GM19455 (cell line): ENCODE data around the gene MAN2C1.
"Not testable (repeated sequence)": the region's sequence is repeated elsewhere in the genome, so short reads cannot be mapped to it uniquely, and the experiment has no call there.

Experiments
- ATAC-seq: cut with Tn5 transposase; IDR thresholded peaks from one replicate; pipeline ENCODE4 v1.9.1; 2021; ENCODE audit not compliant: unreplicated experiment

Gene MAN2C1

DNA sequence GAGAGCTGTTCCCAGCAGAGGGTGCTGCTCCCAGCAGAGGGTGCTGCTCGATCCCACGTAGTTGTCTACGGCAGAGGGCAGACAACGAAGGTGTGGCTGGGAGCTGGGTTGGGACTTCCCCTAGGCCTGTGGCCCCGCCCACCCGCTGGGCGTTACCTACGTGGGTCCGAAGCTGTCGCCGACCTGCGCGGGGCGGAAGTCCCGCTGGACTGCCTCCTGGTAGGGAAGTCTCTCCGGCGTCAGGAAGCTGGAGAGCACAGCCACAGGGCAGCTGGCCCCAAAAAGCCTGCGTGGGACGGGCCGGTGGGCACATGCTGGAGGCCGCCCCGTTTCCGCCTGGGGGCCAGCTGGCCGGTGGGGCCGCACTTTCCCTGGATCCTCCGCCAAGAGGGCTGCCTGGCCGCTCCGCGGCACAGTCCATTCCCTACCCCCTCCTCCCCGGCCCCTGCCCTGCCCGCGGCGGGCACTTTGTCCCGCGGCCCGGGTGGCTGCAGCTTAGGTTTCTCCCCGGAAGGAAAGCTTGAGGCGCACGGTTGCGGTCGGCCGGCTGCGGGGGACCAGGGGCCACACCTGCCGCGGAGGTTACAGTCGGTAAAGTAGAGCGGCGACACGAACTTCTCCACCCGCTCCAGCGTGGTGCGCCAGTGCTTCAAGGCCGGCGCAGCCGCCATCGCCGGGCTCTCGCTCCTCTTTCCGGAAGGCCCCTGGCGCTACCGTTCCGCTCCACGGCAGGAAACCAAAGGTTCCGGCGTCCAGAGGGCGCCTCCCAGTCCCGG lies at the start of gene MAN2C1:
Gene MAN2C1 (minus strand): TSS at position 695 of the 776 bp plus-strand sequence. CDS start 24 bp downstream, at position 671.
- ATAC-seq = peak; percentile 87

DNA sequence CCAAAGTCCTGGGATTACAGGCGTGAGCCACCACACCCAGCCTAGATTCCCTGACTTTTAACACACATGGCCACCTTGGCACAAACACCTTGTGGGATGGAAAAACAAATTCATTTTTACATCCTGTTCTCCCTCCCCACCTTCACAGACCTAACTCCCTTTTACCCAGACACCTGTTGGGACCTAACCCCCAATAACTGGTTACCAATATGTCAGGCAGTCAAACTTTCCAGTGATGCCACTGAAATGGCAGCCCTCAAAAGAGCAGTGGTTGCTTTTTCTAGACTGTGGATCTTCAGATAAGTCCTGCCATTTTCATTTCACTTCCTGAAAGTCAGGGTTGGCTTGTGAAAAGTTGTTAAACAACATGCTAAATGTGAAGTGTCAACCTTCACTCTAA lies 48.2 kb upstream of the MAN2C1 start:
- ATAC-seq = no peak

DNA sequence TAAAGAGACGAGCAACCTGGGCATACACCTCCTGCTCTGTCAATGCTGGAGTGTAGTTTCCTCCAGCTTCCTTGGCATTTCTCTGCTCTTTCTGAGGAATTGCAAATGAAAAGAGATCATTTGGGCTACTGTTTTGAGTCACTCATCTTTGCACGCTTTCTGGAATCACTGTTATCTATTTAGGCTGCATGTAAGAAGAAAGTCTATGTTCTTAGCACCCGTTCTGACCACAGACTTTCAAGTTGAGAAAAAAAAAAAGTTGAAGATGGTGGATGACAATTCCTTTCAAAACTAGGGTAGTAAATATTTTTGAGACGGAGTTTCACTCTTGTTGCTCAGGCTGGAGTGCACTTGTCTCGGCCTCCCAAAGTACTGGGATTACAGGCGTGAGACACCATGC lies 41.8 kb upstream of the MAN2C1 start:
- ATAC-seq = no peak

DNA sequence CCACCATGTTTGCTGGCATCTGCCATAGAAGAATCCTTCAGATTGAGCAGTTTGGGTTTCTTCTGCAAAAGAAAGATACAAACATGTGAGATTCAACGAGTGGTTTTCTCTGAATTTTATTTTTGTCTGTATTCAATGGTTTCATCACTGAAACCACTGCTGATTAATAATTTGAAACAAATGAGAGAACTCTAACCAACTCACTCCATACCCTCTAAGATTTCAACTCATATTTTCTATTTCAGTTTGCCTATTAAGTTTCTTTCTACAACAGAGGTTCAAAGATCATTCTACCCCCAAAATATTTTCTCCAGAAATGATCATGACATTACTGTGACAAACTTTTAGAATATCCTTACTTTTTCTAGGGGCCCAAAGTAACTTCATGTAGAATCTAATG lies 38.7 kb upstream of the MAN2C1 start:
- ATAC-seq = no peak

DNA sequence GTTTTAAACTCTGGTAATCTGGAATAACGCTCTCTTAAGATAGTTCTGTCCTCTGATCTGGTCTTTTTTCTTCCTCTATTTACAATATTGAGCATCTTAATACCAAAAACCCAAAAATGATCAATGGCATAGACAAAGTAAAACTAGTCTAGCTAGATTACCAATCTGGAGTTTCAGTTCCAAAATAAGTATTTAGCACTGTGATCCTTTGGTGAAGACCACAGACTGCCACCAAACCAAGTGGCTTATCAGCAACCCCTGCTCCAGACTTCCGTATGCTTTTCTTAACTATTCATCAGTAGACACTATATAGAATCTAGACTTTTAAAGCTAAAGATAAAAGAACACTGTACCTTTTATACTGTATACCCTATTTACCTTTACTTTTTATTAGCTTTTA lies 35.5 kb upstream of the MAN2C1 start:
- ATAC-seq = no peak

DNA sequence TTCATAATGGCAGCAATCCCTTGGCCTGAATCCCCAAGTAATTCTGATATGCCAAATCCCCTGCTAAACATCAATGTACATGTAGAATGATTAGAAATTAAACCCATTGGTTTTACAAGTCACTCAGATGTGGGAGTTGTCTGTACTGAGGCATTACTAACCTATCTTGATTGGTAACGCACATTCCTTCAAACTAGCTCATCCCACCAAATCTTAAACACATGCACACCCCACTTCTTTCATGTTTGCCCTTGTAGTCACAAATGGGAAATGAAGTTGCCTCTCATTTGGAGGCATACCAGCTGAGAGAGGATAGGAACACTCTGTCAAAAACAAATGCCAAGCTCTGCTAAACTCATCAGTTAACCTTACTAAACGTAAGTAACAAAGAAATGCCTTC lies 29.1 kb upstream of the MAN2C1 start:
- no peak for ATAC-seq

DNA sequence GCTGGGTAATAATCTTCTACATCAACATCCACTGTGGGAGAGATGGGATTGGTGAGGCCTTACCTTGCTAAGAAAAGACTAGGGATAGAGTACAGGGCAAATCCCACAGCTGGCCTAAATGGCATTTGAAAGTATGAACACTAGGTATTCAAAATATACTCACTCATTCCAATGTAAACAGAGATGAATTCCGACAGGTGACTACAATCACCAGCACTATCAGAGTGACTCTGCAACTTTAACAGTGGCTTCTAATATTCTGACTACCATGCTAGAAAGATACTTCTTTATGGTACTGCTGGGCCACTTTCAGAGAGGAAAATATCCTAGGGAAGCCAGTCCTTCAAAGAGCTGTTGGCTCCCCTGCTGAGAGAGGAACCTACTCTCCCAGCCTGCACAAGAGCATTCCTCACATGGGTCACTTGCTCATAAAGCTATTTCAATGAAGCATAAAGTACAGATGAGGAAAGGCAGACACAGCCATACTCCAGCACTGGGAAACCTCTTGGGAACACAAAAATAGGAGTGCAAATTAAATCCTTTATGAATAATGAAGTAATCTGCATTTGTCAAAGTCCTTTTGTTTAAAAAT lies 21.5 kb upstream of the MAN2C1 start:
- no peak for ATAC-seq

DNA sequence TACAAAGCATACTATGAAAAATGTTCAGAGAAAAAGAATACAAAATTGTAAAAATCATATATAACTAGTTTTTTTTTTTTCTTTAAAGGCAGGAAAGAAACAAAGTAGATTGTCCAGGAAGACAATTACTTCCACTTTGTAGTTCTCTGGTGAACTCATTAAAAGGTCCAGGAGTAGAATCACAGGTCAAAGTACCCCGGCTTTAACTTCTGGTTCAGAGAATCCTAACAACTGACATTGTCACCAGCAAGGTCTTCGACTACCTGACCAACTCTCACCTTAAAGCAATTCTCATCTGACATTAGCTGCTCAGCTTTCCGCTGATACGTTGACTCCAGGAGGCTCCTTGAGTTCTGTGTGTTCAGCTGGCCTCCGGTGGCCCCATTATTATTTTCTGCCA lies 15.6 kb upstream of the MAN2C1 start:
- ATAC-seq = not testable (repeated sequence)

DNA sequence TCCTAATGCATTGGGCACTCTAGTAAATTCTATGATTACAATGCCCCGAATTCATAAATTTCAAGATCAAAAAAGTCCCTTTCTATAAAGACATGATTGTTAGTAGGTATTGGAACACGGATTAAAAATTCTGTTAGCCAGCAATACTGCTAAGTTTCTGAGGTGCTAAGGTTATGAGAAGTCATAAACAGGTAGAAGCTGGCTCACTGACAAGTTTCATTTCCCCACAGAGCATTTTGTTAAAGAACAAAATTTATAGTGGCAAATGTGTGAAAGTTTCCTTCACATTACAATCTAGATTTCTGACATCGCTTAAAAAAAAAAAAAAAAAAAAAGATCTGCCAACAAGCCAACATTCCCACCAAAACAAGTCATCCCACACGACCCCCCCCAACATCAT lies 12.4 kb upstream of the MAN2C1 start:
- ATAC-seq = no peak

DNA sequence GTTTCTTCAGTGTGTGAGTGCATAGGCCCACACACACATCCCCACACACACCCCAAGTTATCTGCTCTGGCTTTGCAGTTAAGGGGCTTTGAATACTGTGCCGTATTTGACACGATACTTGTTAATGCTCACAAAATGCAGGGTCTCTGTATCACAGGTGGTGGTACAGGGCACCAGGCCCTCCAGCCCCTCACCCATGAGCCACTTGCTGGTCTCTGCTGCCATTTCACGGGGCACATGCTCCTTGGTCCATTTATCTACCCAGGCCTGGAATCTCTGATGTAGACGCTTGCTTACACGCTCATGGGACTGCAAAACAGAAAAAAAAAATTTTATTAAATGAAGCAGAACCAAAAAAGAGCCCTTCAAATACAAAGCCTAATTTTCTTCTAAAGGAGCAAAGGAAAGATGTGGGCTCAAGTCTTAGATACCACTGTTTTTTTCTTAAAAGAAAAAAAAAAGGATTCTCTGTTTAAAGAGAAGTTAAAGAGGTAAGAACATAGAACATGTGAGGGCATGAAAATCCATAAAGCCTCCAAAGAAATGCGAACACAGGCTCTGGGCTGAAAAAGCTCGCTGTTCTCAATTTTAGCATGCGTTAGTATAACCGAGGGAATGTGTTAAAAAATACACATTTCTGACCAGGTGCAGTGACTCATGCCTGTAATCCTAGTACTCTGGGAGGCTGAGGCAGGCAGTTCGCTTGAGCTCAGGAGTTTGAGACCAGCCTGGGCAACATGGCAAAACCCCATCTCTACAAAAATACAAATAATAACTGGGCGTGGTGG lies 3.7 kb upstream of the MAN2C1 start:
- ATAC-seq = no peak

DNA sequence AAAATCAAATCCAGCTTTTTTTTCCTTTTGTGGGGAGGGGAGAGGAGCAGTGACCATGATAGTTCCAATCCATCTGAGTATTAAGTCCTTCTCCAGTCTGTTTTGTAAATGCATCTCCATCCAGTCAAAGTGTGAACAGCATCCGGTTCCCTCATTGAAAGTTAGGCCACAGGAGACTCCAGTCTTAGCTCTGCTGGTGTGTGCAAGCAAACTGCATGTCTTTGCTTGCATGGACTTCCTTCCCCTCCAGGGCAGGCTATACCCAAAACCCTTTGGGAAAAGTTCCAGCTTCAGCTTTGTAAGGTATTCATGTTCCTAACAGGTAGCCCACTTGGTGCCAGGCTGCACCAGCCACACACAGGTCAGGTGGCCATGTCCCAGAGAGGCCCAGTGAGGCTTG lies 3.1 kb upstream of the MAN2C1 start:
- ATAC-seq = no peak

DNA sequence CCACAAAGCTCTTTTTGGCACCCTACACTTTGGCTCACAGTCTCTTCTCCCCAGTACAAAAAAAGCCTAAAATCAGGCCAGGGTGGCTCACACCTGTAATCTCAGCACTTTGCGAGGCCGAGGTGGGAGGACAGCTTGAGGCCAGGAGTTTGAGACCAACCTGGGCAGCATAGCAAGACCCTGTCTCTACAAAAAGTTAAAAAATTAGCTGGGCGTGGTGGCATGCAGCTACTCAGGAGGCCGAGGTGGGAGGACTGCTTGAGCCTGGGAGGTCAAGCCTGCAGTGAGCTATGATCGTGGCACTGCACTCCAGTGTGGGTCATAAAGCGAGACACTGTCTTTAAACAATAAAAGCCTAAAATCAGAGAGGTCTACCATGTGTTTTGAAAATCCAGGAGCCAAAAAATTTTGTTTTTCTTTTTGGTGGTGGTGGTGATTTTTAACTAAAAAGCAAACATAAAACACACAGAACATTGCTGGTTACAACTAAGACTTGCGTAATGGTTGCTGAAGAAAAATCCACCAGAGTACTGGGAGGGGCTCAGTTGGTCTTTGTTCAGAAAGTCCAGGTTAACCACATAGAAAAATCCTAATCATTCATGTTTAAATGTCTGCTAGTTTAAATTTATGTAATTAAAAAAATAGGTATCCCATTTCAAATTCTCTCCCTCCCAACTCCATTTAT lies 1.6 kb upstream of the MAN2C1 start:
- no peak for ATAC-seq

DNA sequence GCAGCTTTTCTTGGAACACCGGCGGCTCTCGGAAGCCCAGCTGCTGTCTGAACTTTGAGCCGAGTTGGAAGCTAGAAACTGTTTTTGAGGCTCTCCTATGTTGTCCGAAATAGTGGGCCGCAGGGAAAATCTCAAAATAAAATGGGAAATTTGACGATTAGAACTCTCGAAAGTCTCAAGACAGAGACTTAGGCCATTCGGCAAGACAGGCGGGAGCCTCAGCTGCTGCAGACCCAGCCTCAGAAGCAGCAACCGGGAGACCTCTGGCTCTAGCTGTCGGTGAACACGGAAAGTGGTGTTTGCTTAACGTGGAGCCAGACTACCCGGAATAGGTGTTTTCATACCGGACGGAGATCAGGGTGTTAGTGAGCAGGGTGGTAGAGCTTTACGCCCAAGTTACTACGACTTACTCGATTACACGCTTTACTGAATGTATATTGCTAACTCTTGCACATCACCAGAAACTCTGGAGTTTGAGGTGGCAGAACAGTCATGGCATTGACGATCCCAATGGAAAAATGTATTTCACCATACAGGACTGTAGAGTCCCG lies 357 bp upstream of the MAN2C1 start:
- no peak for ATAC-seq

DNA sequence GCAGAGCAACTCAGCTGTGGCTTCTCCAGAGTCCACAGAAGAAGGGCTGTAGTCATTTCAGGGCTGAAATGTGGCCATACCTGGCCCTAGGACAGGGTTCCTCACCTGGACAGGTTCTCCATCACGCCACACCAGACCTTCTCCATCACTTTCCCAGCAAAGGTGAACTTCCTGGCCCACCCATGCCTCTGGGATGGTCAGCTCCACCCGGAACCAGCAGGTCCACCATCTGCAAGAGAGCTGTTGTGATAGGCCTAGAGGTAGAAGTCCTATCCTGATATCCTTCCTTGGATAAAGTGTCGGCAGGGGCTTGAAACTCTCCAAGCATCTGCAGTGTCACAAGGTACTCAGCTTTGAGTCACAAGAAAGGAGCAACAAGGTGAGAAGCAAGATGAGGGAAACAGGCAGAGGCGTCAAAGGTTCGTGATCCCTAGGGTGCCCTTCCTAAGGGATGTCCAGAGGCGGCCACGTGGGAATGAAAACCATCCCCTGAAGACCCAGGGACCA lies 948 bp downstream of the MAN2C1 start:
- peak; percentile 3 for ATAC-seq

DNA sequence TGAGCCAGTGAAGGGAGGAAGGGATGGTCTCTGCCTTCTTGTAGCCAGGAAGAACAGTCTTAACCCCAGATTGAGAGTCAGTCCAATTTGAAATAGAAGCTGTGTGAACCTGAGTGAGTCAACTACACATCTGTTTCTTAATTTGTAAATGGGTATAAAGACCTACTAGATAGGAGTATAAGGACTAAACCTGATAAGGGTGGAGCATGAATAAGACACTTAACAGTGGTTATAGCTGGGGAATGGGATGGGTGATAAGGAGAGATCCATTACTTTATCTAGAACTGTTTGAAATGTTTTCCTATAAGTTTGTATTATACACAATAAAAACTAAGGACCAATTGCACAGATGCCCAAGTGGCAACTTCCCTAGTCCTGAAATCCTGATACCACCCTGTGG lies 1.4 kb downstream of the MAN2C1 start:
- ATAC-seq = no peak

DNA sequence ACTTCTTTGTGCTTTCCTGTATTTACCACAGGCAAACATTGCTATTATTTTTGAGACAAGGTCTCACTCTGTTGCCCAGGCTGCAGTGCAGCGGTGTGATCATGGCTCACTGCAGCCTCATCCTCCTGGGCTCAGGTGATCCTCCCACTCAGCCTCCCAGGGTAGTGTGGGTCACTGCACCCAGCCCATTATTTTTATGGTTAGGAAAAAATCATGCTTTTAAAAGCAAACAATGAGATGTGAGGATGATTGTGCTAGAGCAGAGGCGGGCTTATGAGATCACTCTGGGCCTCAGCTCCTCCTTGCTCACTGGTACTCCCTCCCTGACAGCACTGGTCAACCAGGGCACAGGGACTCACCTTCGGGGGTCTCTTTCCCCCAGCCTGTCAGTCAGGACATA lies 2.2 kb downstream of the MAN2C1 start:
- no peak for ATAC-seq

DNA sequence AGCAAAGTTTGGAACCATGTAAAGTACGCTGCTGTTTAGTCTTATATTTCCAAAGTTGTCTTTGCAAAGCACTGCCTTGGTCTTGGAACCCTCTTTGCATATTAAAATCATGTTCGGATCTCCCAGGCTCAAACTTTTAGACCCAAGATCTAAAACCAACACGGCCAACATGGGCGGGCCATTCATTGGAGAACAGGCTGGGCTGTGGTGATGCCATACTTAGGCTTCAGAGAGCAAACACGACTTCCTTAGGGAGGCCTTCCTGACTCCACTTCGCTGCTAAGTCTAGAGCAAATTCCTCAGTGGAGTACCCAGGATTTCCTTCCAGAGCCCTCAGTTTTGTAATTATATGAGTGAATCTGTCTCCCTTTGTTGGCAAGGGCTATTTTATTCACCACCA lies 3.5 kb downstream of the MAN2C1 start:
- no peak for ATAC-seq

DNA sequence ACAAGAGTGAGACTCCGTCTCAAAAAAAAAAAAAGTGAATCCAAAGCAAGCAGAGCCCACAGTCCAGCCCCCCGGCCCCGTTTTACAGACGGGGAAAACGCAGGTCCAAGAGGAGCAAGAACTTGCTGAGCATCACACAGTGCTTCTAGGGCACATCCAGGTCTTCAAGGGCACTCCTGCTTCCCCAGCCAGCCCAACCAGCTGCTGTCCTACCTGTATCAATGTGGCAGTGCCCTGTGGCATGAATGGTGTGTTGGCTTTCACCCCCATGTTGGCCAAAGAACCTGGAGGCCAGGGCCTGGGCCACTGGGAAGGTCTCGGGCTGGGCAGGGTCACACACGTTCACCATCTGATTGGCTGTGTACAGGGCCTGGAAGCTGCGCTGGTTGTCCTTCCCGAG lies 4.6 kb downstream of the MAN2C1 start:
- no peak for ATAC-seq

DNA sequence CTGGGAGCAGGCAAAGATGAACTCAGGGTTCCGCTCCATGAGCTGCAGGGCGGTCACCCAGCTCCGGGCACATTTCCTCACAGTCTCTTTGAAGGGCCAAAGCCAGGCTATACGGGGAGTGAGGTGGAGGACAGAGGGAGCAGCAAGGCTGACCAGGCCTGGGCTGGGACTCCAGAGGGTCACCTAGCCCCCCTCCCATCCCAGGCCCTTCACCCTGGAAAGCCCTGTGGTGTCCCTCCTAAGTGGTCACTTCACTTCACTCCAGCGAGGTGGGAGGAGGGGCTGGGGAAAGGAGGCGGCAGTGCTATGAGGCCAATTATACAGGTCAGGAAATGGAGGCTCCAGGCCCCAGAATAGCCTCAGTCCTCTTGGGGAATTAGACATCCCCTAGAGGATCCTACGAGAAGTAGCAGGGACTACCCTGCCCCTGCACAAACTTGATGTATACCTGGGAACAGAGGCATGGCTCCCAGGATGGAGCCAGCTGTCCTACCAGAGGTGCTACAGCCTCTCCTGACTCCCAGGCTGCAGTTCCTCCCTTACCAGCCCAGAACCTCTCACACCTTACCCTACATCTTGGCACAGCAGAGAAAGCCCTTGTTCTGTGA lies 5.7 kb downstream of the MAN2C1 start:
- ATAC-seq = no peak

DNA sequence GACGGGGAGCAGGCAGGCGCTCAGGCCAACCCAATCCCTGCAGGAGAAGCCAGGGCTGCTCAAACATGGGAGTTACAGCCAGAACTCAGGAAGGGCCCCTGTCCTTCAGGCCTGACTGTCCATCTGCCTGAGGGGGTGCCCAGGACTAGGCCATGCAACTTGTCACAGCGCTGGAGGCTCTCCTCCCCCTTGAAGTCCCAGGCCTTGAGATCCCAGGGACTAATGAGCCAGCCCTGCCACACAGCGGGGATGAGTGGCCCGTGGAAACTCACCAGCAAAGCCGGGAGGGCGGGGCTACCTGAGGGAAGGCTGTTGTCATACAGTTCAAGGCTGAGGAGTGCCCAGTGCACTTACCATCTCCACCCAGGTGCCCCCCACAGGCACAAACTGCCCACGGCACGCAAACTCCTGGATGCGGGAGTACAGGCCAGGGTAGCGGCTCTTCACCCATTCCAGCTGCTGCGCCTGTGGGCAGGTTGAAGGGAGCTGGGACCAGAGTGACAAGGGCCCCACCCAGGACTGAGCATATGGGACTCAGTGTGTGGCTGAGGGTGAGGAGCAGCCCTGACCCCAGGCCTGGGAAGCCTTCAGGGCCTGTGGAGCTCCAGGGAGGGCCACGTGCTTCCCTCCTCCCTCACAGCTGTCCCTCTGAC lies 6.3 kb downstream of the MAN2C1 start:
- no peak for ATAC-seq
